Ishikawa (cell line): ENCODE results near the gene TNIP2.

Source experiments
- CREB1 ChIP-seq: IDR thresholded peaks from 2 replicates; pipeline ENCODE4 v1.6.1; 2012; ENCODE audit warnings: low read depth
- EGR1 ChIP-seq: IDR thresholded peaks from 2 replicates; pipeline ENCODE4 v1.6.1; 2012
- EP300 ChIP-seq: IDR thresholded peaks from 2 replicates; pipeline ENCODE4 v1.6.1; 2012; ENCODE audit warnings: borderline replicate concordance
- FOXM1 ChIP-seq: IDR thresholded peaks from 2 replicates; pipeline ENCODE4 v1.6.1; 2012; ENCODE audit warnings: low read depth, borderline replicate concordance
- NFIC ChIP-seq: IDR thresholded peaks from 2 replicates; pipeline ENCODE4 v1.6.1; 2012
- RAD21 ChIP-seq: IDR thresholded peaks from 2 replicates; pipeline ENCODE4 v1.6.1; 2012; ENCODE audit warnings: low read depth
- TAF1 ChIP-seq: IDR thresholded peaks from 2 replicates; pipeline ENCODE4 v1.6.1; 2012; ENCODE audit warnings: low read depth, mild to moderate bottlenecking
- TEAD4 ChIP-seq: IDR thresholded peaks from 2 replicates; pipeline ENCODE4 v1.6.1; 2012
- YY1 ChIP-seq: IDR thresholded peaks from 2 replicates; pipeline ENCODE4 v1.6.1; 2012; ENCODE audit warnings: low read depth

DNA sequence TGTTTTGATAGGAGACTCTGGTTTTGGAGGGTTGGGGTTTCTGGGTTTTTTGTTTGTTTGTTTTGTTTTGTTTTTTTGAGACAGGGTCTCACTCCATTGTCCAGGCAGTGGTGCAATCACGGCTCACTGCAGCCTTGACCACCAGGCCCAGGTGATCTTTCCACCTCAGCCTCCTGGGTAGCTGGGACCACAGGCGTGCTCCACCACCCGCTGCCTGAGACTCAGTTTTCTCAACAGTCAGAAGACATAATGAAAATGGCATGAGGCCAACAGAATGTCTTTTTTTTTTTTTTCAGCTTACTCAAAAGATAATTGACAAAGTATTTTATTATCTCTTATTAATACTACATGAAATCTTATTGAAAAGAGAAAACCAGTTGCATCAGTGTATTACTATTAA lies 32.4 kb downstream of the TNIP2 start:
- TF ChIP-seq FOXM1, result no peak
- TF ChIP-seq YY1, result no peak
- no peak for TF ChIP-seq EP300
- TF ChIP-seq TEAD4, result no peak
- TF ChIP-seq CREB1, result no peak
- TF ChIP-seq NFIC, result no peak
- no peak for TF ChIP-seq TAF1
- no peak for TF ChIP-seq EGR1
- TF ChIP-seq RAD21, result no peak
